ENCODE data around the gene PDE4B. TPM values are rescaled to one million over a fixed set of nuclear protein-coding genes. Genes with fewer than 3 reads are reported as not detected.

PDE4B gene
- polyA plus RNA-seq, 1 donor (not counting 4 experiments of a cell fraction or from before 2014, with no cell fraction given) = 0.29 TPM

- dilution Hi-C loops (cut with MboI; ENCODE audit: extremely low pct_ligation_motif_present, low sequenced_read_pairs) = no loop called here
- FAIRE-seq = no peak
Measured at GRCh38 chr1:66350001-66350547, 557.4 kb downstream of the PDE4B start.

DNA sequence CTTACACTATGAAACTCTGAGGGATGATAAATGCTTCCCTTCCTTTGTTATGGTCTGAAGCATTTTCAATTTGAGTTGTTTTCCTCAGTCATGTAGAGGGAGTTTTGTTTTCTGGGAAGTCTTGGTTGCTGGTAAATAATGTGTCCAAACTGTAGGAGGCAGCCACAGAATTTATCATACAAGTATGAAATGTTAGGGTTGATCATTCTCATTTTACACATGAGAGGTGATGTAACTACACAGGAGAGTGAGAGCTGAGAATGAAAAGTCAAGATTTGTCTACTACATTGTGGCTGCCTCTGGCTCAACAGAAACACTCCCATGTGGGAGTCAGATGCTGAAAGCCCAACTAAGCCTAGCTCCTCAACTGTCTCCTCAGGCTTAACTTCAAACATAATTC is 558.8 kb downstream of the PDE4B start:
- Histone ChIP-seq H3K9me3 (ENCODE audit: control insufficient read depth, low read depth, low read length) (no peaks in the 10 kb centered on the region), H3K9me1 (ENCODE audit: control insufficient read depth, extremely low read depth, insufficient read depth, low read length) (no peaks in the 10 kb centered on the region), H3K27ac (ENCODE audit: control insufficient read depth, insufficient read depth, low read length) (no peak overlapping the region), H3K4me3 (ENCODE audit: control insufficient read depth in 2 of 3, extremely low read depth in 1 of 3, insufficient read depth in 2 of 3, low read depth in 1 of 3, low read length in 3 of 3) (no peak overlapping the region), H4K20me1 (ENCODE audit: control insufficient read depth, extremely low read depth, insufficient read depth, low read length) (no peaks in the 10 kb centered on the region), H2AFZ (ENCODE audit: control insufficient read depth, low read length) (no peak overlapping the region), H3K36me3 (ENCODE audit: control insufficient read depth in 2 of 2, extremely low read depth in 1 of 2, insufficient read depth in 2 of 2, low read length in 2 of 2) (no peaks in the 10 kb centered on the region), H3K79me2 (ENCODE audit: control insufficient read depth, insufficient read depth, low read length) (no peaks in the 10 kb centered on the region), H3K27me3 (ENCODE audit: control insufficient read depth, extremely low read depth, insufficient read depth, low read length) (peaks cover 6% of the 10 kb centered on the region), H3K4me2 (ENCODE audit: control insufficient read depth, extremely low read depth, insufficient read depth, low read depth, low read length) (no peak overlapping the region), H3K9ac (ENCODE audit: control insufficient read depth, extremely low read depth, insufficient read depth, low read length) (no peak overlapping the region), H3K4me1 (ENCODE audit: control insufficient read depth, extremely low read depth, insufficient read depth, low read length) (no peaks in the 10 kb centered on the region)
- TF ChIP-seq, protein P1, sequence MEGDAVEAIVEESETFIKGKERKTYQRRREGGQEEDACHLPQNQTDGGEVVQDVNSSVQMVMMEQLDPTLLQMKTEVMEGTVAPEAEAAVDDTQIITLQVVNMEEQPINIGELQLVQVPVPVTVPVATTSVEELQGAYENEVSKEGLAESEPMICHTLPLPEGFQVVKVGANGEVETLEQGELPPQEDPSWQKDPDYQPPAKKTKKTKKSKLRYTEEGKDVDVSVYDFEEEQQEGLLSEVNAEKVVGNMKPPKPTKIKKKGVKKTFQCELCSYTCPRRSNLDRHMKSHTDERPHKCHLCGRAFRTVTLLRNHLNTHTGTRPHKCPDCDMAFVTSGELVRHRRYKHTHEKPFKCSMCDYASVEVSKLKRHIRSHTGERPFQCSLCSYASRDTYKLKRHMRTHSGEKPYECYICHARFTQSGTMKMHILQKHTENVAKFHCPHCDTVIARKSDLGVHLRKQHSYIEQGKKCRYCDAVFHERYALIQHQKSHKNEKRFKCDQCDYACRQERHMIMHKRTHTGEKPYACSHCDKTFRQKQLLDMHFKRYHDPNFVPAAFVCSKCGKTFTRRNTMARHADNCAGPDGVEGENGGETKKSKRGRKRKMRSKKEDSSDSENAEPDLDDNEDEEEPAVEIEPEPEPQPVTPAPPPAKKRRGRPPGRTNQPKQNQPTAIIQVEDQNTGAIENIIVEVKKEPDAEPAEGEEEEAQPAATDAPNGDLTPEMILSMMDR (optimal IDR thresholded peaks at IDR 0.05 in 1 of 3, IDR thresholded peaks at IDR 0.05 in 1 of 3, conservative IDR thresholded peaks at IDR 0.05 in 1 of 3; ENCODE audit: extremely low read depth in 1 of 3, insufficient read depth in 2 of 3, low read length in 3 of 3) = no peak
- TF ChIP-seq EZH2 (IDR thresholded peaks at IDR 0.05; ENCODE audit: low read length) = no peak
- no peak for FAIRE-seq
- dilution Hi-C loops (cut with MboI; ENCODE audit: extremely low pct_ligation_motif_present, low sequenced_read_pairs) = no loop called here
- DNase-seq (ENCODE audit: low read depth, low spot score) = no peak

More at GRCh38 chr1:66350001-66350547, 557.4 kb downstream of the PDE4B start:
- DNase-seq (ENCODE audit: low read depth, low spot score) = no peak
- Histone ChIP-seq H3K4me3 (ENCODE audit: control insufficient read depth in 2 of 3, extremely low read depth in 1 of 3, insufficient read depth in 2 of 3, low read depth in 1 of 3, low read length in 3 of 3) (no peak overlapping the region), H3K4me1 (ENCODE audit: control insufficient read depth, extremely low read depth, insufficient read depth, low read length) (no peaks in the 10 kb centered on the region), H3K36me3 (ENCODE audit: control insufficient read depth in 2 of 2, extremely low read depth in 1 of 2, insufficient read depth in 2 of 2, low read length in 2 of 2) (no peaks in the 10 kb centered on the region), H4K20me1 (ENCODE audit: control insufficient read depth, extremely low read depth, insufficient read depth, low read length) (no peaks in the 10 kb centered on the region), H3K9ac (ENCODE audit: control insufficient read depth, extremely low read depth, insufficient read depth, low read length) (no peak overlapping the region), H3K4me2 (ENCODE audit: control insufficient read depth, extremely low read depth, insufficient read depth, low read depth, low read length) (no peak overlapping the region), H3K27ac (ENCODE audit: control insufficient read depth, insufficient read depth, low read length) (no peak overlapping the region), H3K27me3 (ENCODE audit: control insufficient read depth, extremely low read depth, insufficient read depth, low read length) (peaks cover 6% of the 10 kb centered on the region), H3K9me1 (ENCODE audit: control insufficient read depth, extremely low read depth, insufficient read depth, low read length) (no peaks in the 10 kb centered on the region), H2AFZ (ENCODE audit: control insufficient read depth, low read length) (no peak overlapping the region), H3K79me2 (ENCODE audit: control insufficient read depth, insufficient read depth, low read length) (no peaks in the 10 kb centered on the region), H3K9me3 (ENCODE audit: control insufficient read depth, low read depth, low read length) (no peaks in the 10 kb centered on the region)
- no peak for TF ChIP-seq EZH2 (IDR thresholded peaks at IDR 0.05; ENCODE audit: low read length)
- TF ChIP-seq, protein P1 (optimal IDR thresholded peaks at IDR 0.05 in 1 of 3, IDR thresholded peaks at IDR 0.05 in 1 of 3, conservative IDR thresholded peaks at IDR 0.05 in 1 of 3; ENCODE audit: extremely low read depth in 1 of 3, insufficient read depth in 2 of 3, low read length in 3 of 3) = no peak

All from keratinocyte (primary cell).